ENCODE data around the gene SPSB3. TPM values are rescaled to one million over a fixed set of nuclear protein-coding genes. Genes with fewer than 3 reads are reported as not detected.

The SPSB3 gene
- total RNA-seq, 2 donors from 2014 or later = 28.0 to 28.1 TPM

- Histone ChIP-seq H3K4me3 (ENCODE audit: low read length) (no peak overlapping the region), H3K9ac (ENCODE audit: extremely low read depth, low read length, poor library complexity, severe bottlenecking) (no peak overlapping the region), H3K27ac (ENCODE audit: low read depth, low read length) (no peak overlapping the region), H3K27me3 (ENCODE audit: control insufficient read depth, insufficient read depth, low read length, poor library complexity, severe bottlenecking) (no peaks in the 10 kb centered on the region), H3K9me3 (ENCODE audit: control insufficient read depth, low read length) (no peaks in the 10 kb centered on the region), H3K4me1 (ENCODE audit: control insufficient read depth, insufficient read depth, low read length) (no peaks in the 10 kb centered on the region), H3K36me3 (ENCODE audit: control insufficient read depth, insufficient read depth, low read length) (peaks cover 17% of the 10 kb centered on the region)
- TF ChIP-seq, protein P1, sequence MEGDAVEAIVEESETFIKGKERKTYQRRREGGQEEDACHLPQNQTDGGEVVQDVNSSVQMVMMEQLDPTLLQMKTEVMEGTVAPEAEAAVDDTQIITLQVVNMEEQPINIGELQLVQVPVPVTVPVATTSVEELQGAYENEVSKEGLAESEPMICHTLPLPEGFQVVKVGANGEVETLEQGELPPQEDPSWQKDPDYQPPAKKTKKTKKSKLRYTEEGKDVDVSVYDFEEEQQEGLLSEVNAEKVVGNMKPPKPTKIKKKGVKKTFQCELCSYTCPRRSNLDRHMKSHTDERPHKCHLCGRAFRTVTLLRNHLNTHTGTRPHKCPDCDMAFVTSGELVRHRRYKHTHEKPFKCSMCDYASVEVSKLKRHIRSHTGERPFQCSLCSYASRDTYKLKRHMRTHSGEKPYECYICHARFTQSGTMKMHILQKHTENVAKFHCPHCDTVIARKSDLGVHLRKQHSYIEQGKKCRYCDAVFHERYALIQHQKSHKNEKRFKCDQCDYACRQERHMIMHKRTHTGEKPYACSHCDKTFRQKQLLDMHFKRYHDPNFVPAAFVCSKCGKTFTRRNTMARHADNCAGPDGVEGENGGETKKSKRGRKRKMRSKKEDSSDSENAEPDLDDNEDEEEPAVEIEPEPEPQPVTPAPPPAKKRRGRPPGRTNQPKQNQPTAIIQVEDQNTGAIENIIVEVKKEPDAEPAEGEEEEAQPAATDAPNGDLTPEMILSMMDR (conservative IDR thresholded peaks at IDR 0.05) = no peak
- H3K27ac Mint-ChIP-seq = no peak overlapping the region
- no peaks in the 10 kb centered on the region for H3K27me3 Mint-ChIP-seq (ENCODE audit: insufficient read depth)
- H3K4me3 Mint-ChIP-seq = no peak overlapping the region
- 91 to 94% methylated on average over 9 to 18 of the region's 18 CpGs for WGBS, 2 experiments (ENCODE audit: insufficient coverage in 1 of 2, insufficient read length in 1 of 2)
- no peaks in the 10 kb centered on the region for H3K9me3 Mint-ChIP-seq
- peaks cover 41% of the 10 kb centered on the region for H3K36me3 Mint-ChIP-seq (ENCODE audit: low read depth)
- H3K4me1 Mint-ChIP-seq = no peaks in the 10 kb centered on the region
- DNase-seq = no peak
Observed at GRCh38 chr16:1729026-1729425, 53.3 kb downstream of the SPSB3 start.

DNA sequence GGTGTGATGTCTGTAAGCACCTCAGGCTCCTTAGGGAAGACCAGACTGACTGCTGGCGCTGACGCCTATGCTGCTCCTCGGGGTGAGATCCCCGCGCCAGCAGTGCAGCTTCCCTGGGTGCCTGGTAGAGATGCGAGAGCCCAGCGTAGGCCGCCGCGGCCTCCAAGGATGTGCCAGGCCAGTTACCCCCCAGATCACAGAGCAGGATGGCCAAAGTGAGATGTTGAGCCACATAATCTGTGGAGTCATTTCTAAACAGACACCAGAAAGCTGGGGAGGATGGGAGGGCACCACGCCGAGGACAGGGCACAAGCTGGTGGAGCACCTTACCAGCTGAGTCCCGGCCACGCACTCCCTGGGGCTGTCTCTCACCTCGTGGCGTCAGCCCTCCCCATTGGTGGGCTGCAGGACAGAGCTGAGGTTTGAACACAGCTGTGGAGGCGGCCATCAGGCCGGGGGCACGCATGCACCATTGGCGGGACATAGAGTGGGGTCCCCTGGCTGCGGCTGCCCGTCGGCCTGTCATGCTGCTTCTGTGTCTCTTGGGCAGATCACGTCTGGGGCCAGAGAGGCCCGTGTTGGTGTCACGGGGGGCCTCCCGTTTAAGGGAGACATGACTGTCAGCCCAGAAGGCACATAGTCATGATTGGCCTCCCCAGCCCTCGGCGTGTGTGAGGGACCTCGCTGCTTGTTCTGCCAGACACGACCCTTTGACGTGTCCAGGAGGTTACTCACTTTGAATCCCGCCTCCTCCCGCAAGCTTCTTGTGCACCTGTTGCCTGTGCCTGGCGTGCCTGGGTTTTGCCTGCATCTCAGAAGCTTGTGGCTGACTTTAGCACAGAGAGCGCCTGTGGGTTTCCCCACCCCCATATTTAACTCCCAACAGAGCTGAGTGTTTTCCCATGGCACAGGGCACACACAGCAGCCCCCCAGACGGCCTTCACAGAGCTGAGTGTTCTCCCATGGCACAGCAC, 54.4 kb downstream of the SPSB3 start:
- Histone ChIP-seq H3K36me3 (ENCODE audit: control insufficient read depth, insufficient read depth, low read length) (peaks cover 17% of the 10 kb centered on the region), H3K4me3 (ENCODE audit: low read length) (no peak overlapping the region), H3K4me1 (ENCODE audit: control insufficient read depth, insufficient read depth, low read length) (no peaks in the 10 kb centered on the region), H3K27me3 (ENCODE audit: control insufficient read depth, insufficient read depth, low read length, poor library complexity, severe bottlenecking) (no peaks in the 10 kb centered on the region), H3K9me3 (ENCODE audit: control insufficient read depth, low read length) (no peaks in the 10 kb centered on the region), H3K27ac (ENCODE audit: low read depth, low read length) (no peak overlapping the region), H3K9ac (ENCODE audit: extremely low read depth, low read length, poor library complexity, severe bottlenecking) (no peak overlapping the region)
- H3K4me1 Mint-ChIP-seq = no peaks in the 10 kb centered on the region
- 94 to 95% methylated on average over 33 to 37 of the region's 37 CpGs for whole genome bisulfite sequencing, 2 experiments (ENCODE audit: insufficient coverage in 1 of 2, insufficient read length in 1 of 2)
- peaks cover 33% of the 10 kb centered on the region for H3K36me3 Mint-ChIP-seq (ENCODE audit: low read depth)
- H3K9me3 Mint-ChIP-seq = no peaks in the 10 kb centered on the region
- H3K27ac Mint-ChIP-seq = no peak overlapping the region
- no peak for DNase-seq
- TF ChIP-seq, protein P1 (conservative IDR thresholded peaks at IDR 0.05) = no peak
- H3K4me3 Mint-ChIP-seq = no peak overlapping the region
- H3K27me3 Mint-ChIP-seq (ENCODE audit: insufficient read depth) = no peaks in the 10 kb centered on the region

Small RNAs within 50 kb of the gene (microRNA-seq; reads per million reads assigned to microRNA genes)
- gene MIR3177 (ENCODE audit: borderline microRNAs expressed) = not detected

Other genes with a start within 250 kb of the SPSB3 start
- not detected for gene TMEM204, start 248.9 kb downstream of the SPSB3 start, total RNA-seq
- gene IFT140, start 170.5 kb downstream of the SPSB3 start, total RNA-seq = 10 to 100 TPM; 43.0 to 58.9 TPM
- gene CRAMP1, start 170.2 kb downstream of the SPSB3 start, total RNA-seq = 10 to 100 TPM; 29.2 to 40.0 TPM
- gene JPT2, start 104.3 kb downstream of the SPSB3 start, total RNA-seq = 100 to 1,000 TPM; 161 to 168 TPM
- 10 to 100 TPM; 76.0 to 84.0 TPM for gene MAPK8IP3, start 76.4 kb downstream of the SPSB3 start, total RNA-seq
- gene NME3, start 11.0 kb downstream of the SPSB3 start, total RNA-seq = 10 to 100 TPM; 70.3 to 73.6 TPM
- gene EME2, start 9.8 kb downstream of the SPSB3 start, total RNA-seq = 10 to 100 TPM; 34.3 to 64.3 TPM
- 100 to 1,000 TPM; 137 to 164 TPM for gene MRPS34, start 9.4 kb downstream of the SPSB3 start, total RNA-seq
- 10 to 100 TPM; 61.1 to 61.5 TPM for gene NUBP2, start 389 bp upstream of the SPSB3 start, total RNA-seq
- gene IGFALS, start 11.1 kb upstream of the SPSB3 start, total RNA-seq = not detected
- 10 to 100 TPM; 47.8 to 52.9 TPM for gene HAGH, start 44.3 kb upstream of the SPSB3 start, total RNA-seq
- 10 to 100 TPM; 16.6 to 16.9 TPM for gene FAHD1, start 44.6 kb upstream of the SPSB3 start, total RNA-seq
- gene MEIOB, start 89.6 kb upstream of the SPSB3 start, total RNA-seq = not detected
- gene HS3ST6, start 135.8 kb upstream of the SPSB3 start, total RNA-seq = not detected
- 10 to 100 TPM; 20.6 to 23.5 TPM for gene MSRB1, start 160.6 kb upstream of the SPSB3 start, total RNA-seq
- gene RPL3L, start 172.1 kb upstream of the SPSB3 start, total RNA-seq = not detected
- 100 to 1,000 TPM; 167 to 192 TPM for gene NDUFB10, start 177.0 kb upstream of the SPSB3 start, total RNA-seq
- gene RPS2, start 182.3 kb upstream of the SPSB3 start, total RNA-seq = 1,000 to 10,000 TPM; 3,064 to 3,492 TPM
- under 1 TPM in 1 of 2 donors, not detected in 1; 0.44 TPM for gene RNF151, start 184.3 kb upstream of the SPSB3 start, total RNA-seq
- 10 to 100 TPM; 43.4 to 49.7 TPM for gene TBL3, start 189.5 kb upstream of the SPSB3 start, total RNA-seq
- under 1 TPM in 1 of 2 donors, not detected in 1; 0.42 TPM for gene NOXO1, start 198.9 kb upstream of the SPSB3 start, total RNA-seq
- gene GFER, start 201.6 kb upstream of the SPSB3 start, total RNA-seq = 10 to 100 TPM; 40.3 to 45.5 TPM
- gene SYNGR3, start 207.4 kb upstream of the SPSB3 start, total RNA-seq = 10 to 100 TPM in 1 of 2 donors, 1 to 10 TPM in 1; 7.0 to 11.2 TPM
- gene ZNF598, start 227.2 kb upstream of the SPSB3 start, total RNA-seq = 10 to 100 TPM; 45.6 to 49.5 TPM
- gene NPW, start 237.2 kb upstream of the SPSB3 start, total RNA-seq = 1 to 10 TPM; 1.2 to 1.9 TPM
- 10 to 100 TPM; 20.1 to 25.5 TPM for gene NHERF2, start 244.3 kb upstream of the SPSB3 start, total RNA-seq

Measured in endodermal cell (in vitro differentiated cells).